ENCODE measurements around the gene CARNS1. TPM values are rescaled to one million over a fixed set of nuclear protein-coding genes. Genes with fewer than 3 reads are reported as not detected.
A peak's percentile ranks its signal among the peaks of the same experiment; 100 is the strongest.

The CARNS1 gene
- total RNA-seq, 6 experiments from 2014 or later, result 0.05 to 0.14 (median 0.06) TPM; not detected in 1

DNA sequence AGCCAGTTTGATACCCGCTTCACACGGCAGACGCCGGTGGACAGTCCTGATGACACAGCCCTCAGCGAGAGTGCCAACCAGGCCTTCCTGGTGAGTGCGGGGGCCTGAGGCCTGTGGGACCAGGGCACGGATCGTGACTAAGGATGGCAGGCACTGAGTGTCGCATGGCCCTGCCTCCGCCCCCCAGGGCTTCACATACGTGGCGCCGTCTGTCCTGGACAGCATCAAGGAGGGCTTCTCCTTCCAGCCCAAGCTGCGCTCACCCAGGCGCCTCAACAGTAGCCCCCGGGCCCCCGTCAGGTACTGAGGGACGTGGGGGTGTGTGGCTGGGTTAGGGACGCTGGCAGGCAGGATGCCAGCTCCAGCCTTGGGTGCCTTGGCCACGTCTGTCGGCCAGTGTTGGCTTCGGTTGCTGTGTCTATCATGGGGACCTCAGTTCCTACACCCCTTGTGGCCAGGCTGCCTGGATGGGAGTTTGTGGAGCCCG, 19.0 kb downstream of the CARNS1 start:
- H3K36me3 Mint-ChIP-seq (ENCODE audit: low read depth), result peaks cover 8% of the 10 kb centered on the region
- H3K4me3 Mint-ChIP-seq, result no peak overlapping the region
- H3K27ac Mint-ChIP-seq, result no peak overlapping the region
- TF ChIP-seq, protein P1, sequence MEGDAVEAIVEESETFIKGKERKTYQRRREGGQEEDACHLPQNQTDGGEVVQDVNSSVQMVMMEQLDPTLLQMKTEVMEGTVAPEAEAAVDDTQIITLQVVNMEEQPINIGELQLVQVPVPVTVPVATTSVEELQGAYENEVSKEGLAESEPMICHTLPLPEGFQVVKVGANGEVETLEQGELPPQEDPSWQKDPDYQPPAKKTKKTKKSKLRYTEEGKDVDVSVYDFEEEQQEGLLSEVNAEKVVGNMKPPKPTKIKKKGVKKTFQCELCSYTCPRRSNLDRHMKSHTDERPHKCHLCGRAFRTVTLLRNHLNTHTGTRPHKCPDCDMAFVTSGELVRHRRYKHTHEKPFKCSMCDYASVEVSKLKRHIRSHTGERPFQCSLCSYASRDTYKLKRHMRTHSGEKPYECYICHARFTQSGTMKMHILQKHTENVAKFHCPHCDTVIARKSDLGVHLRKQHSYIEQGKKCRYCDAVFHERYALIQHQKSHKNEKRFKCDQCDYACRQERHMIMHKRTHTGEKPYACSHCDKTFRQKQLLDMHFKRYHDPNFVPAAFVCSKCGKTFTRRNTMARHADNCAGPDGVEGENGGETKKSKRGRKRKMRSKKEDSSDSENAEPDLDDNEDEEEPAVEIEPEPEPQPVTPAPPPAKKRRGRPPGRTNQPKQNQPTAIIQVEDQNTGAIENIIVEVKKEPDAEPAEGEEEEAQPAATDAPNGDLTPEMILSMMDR (IDR thresholded peaks at IDR 0.05), result no peak
- peaks cover 6% of the 10 kb centered on the region for H3K27me3 Mint-ChIP-seq (ENCODE audit: insufficient read depth)
- no peak for DNase-seq
- H3K4me1 Mint-ChIP-seq (ENCODE audit: low read depth), result no peaks in the 10 kb centered on the region
- no peaks in the 10 kb centered on the region for H3K9me3 Mint-ChIP-seq

DNA sequence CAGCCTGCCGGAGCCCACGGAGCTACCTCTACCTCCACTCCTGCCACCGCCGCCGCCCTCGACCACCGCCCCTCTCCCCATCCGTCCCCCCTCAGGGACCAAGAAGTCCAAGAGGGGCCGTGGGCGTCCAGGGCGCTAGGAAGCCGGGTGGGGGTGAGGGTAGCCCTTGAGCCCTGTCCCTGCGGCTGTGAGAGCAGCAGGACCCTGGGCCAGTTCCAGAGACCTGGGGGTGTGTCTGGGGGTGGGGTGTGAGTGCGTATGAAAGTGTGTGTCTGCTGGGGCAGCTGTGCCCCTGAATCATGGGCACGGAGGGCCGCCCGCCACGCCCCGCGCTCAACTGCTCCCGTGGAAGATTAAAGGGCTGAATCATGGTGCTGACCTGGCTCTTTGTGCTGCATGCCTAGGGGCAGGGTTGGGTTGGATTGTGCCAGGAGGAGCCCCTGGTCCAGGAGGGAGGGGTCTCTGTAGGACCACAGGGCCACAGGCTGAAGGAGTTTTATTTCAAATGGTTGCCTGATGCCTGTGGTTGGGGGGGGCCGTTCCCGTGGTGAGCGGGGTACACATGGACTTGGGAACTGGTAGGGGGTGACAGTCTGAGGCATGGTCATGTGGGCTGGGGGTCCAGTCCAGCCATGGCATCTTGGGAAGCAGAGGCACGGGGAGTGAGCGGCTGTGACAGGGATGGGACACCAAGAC, 19.7 kb downstream of the CARNS1 start:
- no peak for DNase-seq
- H3K4me3 Mint-ChIP-seq, result no peak overlapping the region
- H3K9me3 Mint-ChIP-seq, result no peaks in the 10 kb centered on the region
- no peak overlapping the region for H3K27ac Mint-ChIP-seq
- peaks cover 7% of the 10 kb centered on the region for H3K27me3 Mint-ChIP-seq (ENCODE audit: insufficient read depth)
- H3K36me3 Mint-ChIP-seq (ENCODE audit: low read depth), result peaks cover 8% of the 10 kb centered on the region
- TF ChIP-seq, protein P1 (IDR thresholded peaks at IDR 0.05), result no peak
- H3K4me1 Mint-ChIP-seq (ENCODE audit: low read depth), result no peaks in the 10 kb centered on the region

DNA sequence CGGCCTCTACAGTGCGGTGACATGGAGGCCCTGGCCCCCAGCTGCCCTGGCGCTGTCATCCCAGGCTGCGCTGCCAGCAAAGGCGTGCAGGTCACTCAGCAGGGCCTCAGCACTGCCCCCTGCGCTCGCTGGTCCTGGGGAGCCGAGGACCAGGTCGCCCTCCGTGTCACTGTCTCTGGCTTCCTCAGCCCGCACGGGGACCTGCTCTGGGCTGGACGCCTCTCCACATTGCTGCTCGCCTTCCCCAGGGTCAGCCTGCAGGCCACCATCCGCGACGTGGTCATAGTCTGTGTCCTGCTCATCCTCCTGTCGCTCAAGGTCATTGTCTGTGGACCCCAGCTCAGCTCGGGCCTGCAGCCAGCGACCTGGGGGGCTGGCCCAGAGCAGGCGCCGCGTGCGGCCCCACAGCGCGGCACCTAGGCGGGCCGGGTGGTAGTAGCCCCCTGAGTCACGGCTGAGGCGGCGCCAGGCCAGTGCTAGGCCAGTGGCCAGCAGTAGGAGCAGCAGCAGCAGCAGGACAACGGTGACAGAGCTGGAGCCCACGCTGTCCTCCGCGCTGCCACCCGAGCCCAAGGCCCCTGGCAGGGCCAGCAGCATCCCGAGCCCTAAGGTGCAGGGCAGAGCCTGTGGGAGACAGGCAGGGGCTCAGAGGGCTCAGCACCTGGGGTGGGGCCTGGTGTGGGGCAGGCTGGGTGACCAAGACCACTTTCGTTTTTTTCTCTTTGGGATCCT, 20.4 kb downstream of the CARNS1 start:
- TF ChIP-seq, protein P1 (IDR thresholded peaks at IDR 0.05), result no peak
- no peak overlapping the region; the same call in 1 of the 2 replicates for H3K4me3 Mint-ChIP-seq
- H3K36me3 Mint-ChIP-seq (ENCODE audit: low read depth), result peaks cover 8% of the 10 kb centered on the region
- no peaks in the 10 kb centered on the region for H3K9me3 Mint-ChIP-seq
- no peak for DNase-seq
- H3K27ac Mint-ChIP-seq, result no peak overlapping the region
- H3K27me3 Mint-ChIP-seq (ENCODE audit: insufficient read depth), result peaks cover 9% of the 10 kb centered on the region
- H3K4me1 Mint-ChIP-seq (ENCODE audit: low read depth), result no peaks in the 10 kb centered on the region

DNA sequence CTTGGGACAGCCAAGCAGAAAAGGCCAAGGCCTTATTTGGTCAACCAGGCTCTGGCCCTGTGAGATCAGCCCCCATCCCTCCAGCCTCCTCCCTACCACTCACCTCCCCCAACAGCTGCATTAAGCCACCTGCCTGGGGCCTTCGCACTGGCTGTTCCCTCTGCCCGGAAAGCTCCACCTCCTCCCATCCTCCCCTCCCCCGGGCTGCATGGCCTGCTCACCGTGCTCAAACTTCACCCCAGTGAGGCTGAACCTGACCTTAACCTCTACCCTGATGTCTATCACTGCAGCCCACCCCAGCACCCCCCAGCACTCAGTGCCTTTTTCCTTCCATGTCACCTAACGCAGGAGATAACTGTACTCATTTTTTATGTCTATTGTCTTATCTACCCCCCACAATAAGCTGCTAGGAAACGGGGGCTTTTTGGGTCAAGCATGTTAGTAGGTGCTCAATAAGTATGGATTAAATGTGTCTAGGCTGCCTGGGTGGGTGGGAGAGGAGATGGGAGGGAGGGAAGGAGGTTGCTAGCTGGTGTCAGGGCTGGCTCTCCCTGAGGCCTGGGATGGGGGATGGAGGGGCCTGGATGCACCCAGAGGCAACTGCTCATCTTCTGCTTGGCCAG, 21.1 kb downstream of the CARNS1 start:
- TF ChIP-seq, protein P1 (IDR thresholded peaks at IDR 0.05), result no peak
- no peaks in the 10 kb centered on the region for H3K4me1 Mint-ChIP-seq (ENCODE audit: low read depth)
- H3K9me3 Mint-ChIP-seq, result no peaks in the 10 kb centered on the region
- peaks cover 9% of the 10 kb centered on the region for H3K27me3 Mint-ChIP-seq (ENCODE audit: insufficient read depth)
- no peak overlapping the region for H3K4me3 Mint-ChIP-seq
- DNase-seq, result no peak
- H3K27ac Mint-ChIP-seq, result peak overlapping the region; percentile 30; the same call in 1 of the 2 replicates
- H3K36me3 Mint-ChIP-seq (ENCODE audit: low read depth), result peaks cover 8% of the 10 kb centered on the region

GRCh38 chr11:67437082-67437808, 21.8 kb downstream of the CARNS1 start, which contains the start of gene PTPRCAP:
Gene PTPRCAP (minus strand): TSS chr11:67437682. CDS start chr11:67437619, 63 bp downstream.
- peaks cover 4% of the 10 kb centered on the region; the same call in 1 of the 2 replicates for H3K4me1 Mint-ChIP-seq (ENCODE audit: low read depth)
- TF ChIP-seq, protein P1 (IDR thresholded peaks at IDR 0.05), result no peak
- no peaks in the 10 kb centered on the region for H3K9me3 Mint-ChIP-seq
- DNase-seq, result no peak
- H3K27ac Mint-ChIP-seq, result peak within 1 kb of the TSS; percentile 30; the same call in 1 of the 2 replicates
- H3K36me3 Mint-ChIP-seq (ENCODE audit: low read depth), result peaks cover 1% of the 10 kb centered on the region
- no peak within 1 kb of the TSS for H3K4me3 Mint-ChIP-seq
- peaks cover 9% of the 10 kb centered on the region for H3K27me3 Mint-ChIP-seq (ENCODE audit: insufficient read depth)
